Measurements from ENCODE around the gene STAT3. TPM values are rescaled to one million over a fixed set of nuclear protein-coding genes. Genes with fewer than 3 reads are reported as not detected.

STAT3 gene
- total RNA-seq, 1 donor = 206 TPM

DNA sequence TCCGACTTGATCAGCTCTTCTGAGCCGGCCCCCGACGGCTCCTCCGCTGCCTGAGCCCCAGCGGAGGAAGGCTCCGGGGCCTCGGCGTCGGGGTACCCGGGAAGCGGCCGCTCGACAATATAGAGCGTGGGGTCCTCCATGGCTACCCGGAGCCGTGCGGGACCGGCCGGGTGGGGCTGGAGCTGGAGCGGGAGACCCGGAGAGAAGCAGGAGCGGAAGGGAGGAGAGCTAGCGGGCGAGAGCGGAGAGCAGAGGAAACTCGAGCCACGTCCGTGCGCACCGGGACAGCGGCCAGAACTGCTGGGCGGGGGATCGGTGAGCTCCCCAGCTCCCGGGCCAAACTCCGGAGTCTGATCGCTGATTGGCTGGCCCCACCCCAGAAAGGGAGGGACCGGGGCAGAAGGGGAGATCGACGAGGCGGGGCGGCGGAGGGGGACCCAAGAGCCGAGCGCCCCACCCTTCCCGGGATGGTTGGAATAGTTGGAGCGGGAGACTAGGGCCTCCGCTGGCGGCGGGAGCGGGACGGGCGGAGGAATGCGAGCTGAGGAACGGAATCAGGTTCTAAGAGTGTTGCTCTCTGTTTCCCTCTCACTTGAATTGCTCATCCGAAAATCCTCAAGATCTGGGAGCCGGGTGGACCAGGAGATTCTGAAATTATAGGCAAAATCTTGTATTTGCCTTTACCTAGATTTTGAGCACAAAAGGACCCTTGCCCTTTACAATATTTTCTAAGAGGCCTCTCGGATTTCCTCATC, 34.9 kb upstream of the STAT3 start, which contains the start of gene CAVIN1:
TSS of gene CAVIN1 (minus strand) at position 299 of the 755 bp plus-strand sequence. CDS start at position 140, 159 bp downstream.
- H3K27ac ChIP-seq (ENCODE audit: low read depth, low read length) = peak within 1 kb of the TSS; percentile 89
- no peaks in the 10 kb centered on the region for H3K27me3 ChIP-seq (ENCODE audit: insufficient read depth, low read length)
- TF ChIP-seq, protein P1, sequence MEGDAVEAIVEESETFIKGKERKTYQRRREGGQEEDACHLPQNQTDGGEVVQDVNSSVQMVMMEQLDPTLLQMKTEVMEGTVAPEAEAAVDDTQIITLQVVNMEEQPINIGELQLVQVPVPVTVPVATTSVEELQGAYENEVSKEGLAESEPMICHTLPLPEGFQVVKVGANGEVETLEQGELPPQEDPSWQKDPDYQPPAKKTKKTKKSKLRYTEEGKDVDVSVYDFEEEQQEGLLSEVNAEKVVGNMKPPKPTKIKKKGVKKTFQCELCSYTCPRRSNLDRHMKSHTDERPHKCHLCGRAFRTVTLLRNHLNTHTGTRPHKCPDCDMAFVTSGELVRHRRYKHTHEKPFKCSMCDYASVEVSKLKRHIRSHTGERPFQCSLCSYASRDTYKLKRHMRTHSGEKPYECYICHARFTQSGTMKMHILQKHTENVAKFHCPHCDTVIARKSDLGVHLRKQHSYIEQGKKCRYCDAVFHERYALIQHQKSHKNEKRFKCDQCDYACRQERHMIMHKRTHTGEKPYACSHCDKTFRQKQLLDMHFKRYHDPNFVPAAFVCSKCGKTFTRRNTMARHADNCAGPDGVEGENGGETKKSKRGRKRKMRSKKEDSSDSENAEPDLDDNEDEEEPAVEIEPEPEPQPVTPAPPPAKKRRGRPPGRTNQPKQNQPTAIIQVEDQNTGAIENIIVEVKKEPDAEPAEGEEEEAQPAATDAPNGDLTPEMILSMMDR (IDR thresholded peaks at IDR 0.05; ENCODE audit: extremely low read depth, low read depth, low read length) = no peak
- H3K4me2 ChIP-seq (ENCODE audit: insufficient read depth, low read length) = peak within 1 kb of the TSS; percentile 86
- peak within 1 kb of the TSS; percentile 100 for H3K4me3 ChIP-seq (ENCODE audit: insufficient read depth, low read length)
- DNase-seq (ENCODE audit: insufficient read length, low spot score, missing footprints) = peak; percentile 100
- peaks cover 38% of the 10 kb centered on the region for H3K4me1 ChIP-seq (ENCODE audit: insufficient read depth, low read length)
- H4K20me1 ChIP-seq (ENCODE audit: insufficient read depth, low read length) = peaks cover 38% of the 10 kb centered on the region
- H2AFZ ChIP-seq (ENCODE audit: low read length) = peak within 1 kb of the TSS; percentile 59
- H3K79me2 ChIP-seq (ENCODE audit: insufficient read depth, low read length) = peaks cover 57% of the 10 kb centered on the region
- peaks cover 7% of the 10 kb centered on the region for H3K36me3 ChIP-seq (ENCODE audit: insufficient read depth, low read length)
- no peaks in the 10 kb centered on the region for H3K9me3 ChIP-seq (ENCODE audit: low read depth, low read length)

DNA sequence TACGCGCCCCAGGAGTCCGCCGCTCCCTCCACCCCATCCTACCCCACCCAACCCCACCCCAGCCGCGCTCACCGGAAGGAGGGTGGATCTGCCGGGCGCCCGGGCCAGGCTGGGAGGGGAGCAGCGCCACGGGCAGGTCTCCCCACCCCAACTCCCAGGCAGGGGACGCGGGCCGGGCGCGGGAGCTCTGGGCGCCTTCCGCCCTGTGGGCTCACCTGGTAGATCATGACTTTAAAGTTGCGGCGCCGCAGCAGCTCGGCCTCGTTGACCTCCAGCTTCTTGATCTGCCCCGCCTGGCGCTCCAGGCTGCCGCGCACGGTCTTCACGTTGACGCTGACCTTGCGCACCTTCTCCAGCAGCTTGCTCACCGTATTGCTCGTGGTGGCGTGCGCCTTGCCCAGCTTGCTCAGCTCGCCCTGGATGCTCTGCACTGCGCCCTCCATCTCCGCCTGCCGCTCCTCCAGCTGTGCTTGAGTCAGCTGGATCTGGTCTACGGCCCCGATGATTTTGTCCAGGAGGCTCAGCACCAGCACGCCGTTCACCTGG, 34.2 kb upstream of the STAT3 start:
- no peaks in the 10 kb centered on the region for H3K27me3 ChIP-seq (ENCODE audit: insufficient read depth, low read length)
- H3K9me3 ChIP-seq (ENCODE audit: low read depth, low read length) = no peaks in the 10 kb centered on the region
- H4K20me1 ChIP-seq (ENCODE audit: insufficient read depth, low read length) = peaks cover 45% of the 10 kb centered on the region
- peak overlapping the region; percentile 82 for H3K4me2 ChIP-seq (ENCODE audit: insufficient read depth, low read length)
- H3K4me1 ChIP-seq (ENCODE audit: insufficient read depth, low read length) = peaks cover 38% of the 10 kb centered on the region
- H3K36me3 ChIP-seq (ENCODE audit: insufficient read depth, low read length) = peaks cover 13% of the 10 kb centered on the region
- H3K27ac ChIP-seq (ENCODE audit: low read depth, low read length) = peak overlapping the region; percentile 89
- peak; percentile 84 for DNase-seq (ENCODE audit: insufficient read length, low spot score, missing footprints)
- TF ChIP-seq, protein P1 (IDR thresholded peaks at IDR 0.05; ENCODE audit: extremely low read depth, low read depth, low read length) = no peak
- H3K4me3 ChIP-seq (ENCODE audit: insufficient read depth, low read length) = peak overlapping the region; percentile 100
- H3K79me2 ChIP-seq (ENCODE audit: insufficient read depth, low read length) = peaks cover 64% of the 10 kb centered on the region
- peak overlapping the region; percentile 31 for H2AFZ ChIP-seq (ENCODE audit: low read length)

GRCh38 chr17:42421507-42422338, 33.5 kb upstream of the STAT3 start:
- Histone ChIP-seq H3K4me2 (ENCODE audit: insufficient read depth, low read length) (peak overlapping the region; percentile 82), H3K4me3 (ENCODE audit: insufficient read depth, low read length) (peak overlapping the region; percentile 100), H3K27me3 (ENCODE audit: insufficient read depth, low read length) (no peaks in the 10 kb centered on the region), H3K9me3 (ENCODE audit: low read depth, low read length) (no peaks in the 10 kb centered on the region), H3K4me1 (ENCODE audit: insufficient read depth, low read length) (peaks cover 41% of the 10 kb centered on the region), H3K79me2 (ENCODE audit: insufficient read depth, low read length) (peaks cover 71% of the 10 kb centered on the region), H2AFZ (ENCODE audit: low read length) (no peak overlapping the region), H4K20me1 (ENCODE audit: insufficient read depth, low read length) (peaks cover 51% of the 10 kb centered on the region), H3K27ac (ENCODE audit: low read depth, low read length) (peak overlapping the region; percentile 89), H3K36me3 (ENCODE audit: insufficient read depth, low read length) (peaks cover 19% of the 10 kb centered on the region)
- TF ChIP-seq, protein P1 (IDR thresholded peaks at IDR 0.05; ENCODE audit: extremely low read depth, low read depth, low read length) = no peak
- DNase-seq (ENCODE audit: insufficient read length, low spot score, missing footprints) = peak; percentile 95

Data from osteoblast (primary cell).